Measurements from ENCODE around the gene CAPZA1.

The CAPZA1 gene

DNA sequence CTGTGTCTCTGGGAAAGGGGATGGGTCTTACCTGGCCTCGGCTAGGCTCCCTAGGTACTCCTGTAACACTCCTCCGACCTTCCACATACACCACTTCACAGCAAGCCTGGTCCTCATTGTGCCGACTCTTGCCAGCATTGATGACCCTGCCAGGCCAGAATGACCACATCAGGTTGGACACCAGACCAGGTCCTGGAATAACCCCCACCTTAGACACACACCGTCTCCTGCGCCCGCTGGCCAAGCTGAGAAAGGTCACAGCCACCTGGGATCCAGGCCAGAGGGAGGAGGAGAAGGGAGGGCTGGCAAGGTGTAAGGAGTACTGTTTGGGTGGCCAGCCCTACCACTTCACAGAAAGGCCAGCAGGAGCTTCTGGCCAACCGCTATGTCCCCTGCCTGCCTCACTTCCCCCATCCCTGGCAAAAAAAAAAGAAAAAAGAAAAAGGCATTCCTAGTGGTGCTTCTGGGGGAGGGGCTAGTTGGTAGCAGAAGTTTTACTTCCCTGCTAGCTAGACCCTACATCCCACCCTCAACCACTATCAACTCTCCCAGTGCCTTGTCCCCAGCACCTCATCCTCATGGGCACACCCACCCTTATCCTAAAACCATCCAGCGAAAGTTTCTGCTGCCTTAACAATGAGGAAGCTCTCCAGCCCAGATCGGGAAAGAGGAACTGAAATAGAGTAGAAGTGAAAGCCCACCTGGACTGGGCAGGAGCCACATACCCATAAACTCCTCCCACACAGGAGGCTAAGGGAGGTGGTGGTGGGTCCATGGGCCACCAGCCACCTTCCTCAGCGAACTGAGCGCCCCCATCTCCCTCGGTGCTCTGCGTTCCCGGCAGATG, 94.1 kb downstream of the CAPZA1 start:
- peak in 1 of 51 donors; percentile 15 for DNase-seq

DNA sequence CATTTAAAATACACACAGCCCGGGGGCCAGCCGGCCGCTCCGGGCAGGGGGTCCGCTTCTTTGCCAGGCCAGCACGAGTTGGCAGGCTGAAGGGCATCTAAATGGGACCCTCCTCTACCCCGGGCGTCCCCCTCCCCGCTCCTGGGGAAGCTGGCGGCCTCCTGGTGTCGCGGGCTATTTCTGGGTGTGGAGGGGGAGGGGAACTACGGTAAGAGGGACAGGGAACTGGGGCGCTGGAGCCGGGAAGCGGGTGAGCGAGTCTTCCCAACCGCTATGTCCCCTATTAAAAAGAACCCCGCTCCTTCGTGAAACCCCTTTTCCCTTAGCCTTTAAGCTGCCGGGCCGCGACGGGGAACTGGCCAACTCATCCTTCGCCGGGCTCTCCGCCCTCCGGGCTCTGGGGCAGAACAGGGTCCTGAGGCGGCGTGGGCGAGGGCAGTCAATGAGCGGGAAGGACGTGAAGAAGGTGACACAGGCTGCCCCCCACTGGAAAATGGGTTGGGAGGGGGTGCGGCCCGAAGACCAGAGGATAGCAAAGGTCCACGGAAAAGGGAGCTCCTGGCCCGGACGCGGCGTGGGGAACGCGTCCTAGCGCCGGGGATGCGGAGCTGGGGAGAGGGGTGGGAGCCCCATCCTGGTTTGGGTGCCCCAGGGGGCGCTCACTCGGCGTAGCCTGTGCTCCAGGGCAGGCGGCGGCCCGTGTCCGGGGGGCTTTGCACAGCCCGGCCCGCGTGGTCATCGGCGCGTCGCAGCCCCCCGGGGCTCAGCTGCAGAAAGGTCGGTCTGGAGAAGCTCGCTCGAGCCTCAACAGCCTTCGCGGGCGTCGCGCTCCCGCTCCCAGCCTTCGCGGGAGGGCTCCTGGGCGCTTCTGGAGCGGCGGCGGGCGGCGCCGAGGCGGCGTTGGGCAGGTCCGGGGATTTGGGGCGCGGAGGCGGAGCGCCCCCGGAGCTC, 95.0 kb downstream of the CAPZA1 start:
- DNase-seq, result no peak

DNA sequence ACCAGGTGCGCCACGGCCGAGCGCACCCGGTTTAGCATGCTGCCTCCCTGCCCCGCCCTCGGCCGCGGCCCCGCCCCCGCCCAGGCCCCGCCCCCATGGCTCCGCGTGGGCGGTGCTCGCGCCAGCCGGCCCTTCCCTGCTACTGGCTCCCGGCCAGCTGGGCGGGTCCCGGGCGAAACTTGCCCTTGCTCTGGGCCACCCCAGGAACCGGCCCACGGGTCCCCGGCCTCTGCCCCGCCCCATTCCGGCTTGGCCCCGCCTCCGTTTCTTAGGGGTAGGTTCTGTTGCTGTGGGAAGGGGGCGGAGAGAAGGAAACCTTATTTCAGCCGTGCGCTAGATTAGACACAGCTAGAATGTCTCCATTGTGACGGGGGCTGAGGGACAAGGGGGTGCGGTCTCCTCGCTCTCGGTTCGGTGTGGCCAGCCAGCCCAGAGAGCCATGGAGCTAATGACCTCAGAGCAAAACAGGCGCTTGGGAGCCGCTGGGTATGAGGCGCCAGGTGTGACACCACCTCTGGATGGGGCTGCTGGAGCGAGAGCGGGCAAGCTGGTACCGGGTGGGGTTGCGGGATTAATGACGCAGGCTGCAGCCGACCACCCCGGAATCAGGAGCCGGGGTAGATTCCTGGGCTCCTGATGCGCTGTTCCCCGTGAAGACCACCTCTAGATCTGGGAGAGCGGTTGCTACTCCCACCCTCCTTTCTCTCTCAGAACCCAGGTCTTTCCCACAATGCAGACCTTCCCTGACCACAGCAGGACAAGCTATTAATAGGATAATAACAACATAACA, 95.8 kb downstream of the CAPZA1 start, which contains the start of gene PPM1J:
TSS of gene PPM1J (minus strand) at position 69 of the 790 bp plus-strand sequence. CDS start at position 38, 31 bp downstream.
- DNase-seq, result peak in 49 of 51 donors; percentile 29 to 91 (median 72)

DNA sequence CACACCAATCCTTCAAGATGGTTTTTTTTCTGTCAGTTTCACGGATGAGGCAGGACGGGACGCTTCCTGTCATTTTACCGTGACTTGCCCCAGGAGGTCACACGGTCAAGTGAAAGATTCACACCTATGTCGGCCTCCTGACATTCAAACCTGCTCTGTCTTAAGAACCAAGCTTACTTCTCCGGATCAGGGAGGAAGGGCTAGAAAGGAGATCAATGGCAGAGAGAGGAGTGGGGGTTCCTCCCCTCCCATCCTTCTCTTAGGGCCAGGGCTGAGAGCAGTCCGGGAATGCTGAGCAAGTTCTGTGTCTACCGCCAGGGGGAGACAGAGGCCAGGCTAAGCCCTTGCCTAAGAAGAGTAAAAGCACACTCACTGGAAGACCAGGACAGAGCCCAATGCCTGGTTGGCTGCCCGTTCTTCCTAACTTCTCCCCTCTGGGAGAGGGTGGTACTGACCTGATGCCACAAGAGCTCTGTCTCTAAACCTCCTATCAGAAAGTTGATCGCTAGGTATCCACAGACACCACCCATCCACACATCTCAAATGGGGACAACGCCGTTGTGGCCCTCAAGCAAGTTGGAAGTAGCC, 96.6 kb downstream of the CAPZA1 start:
- DNase-seq, result peak in 47 of 51 donors; percentile 29 to 94 (median 77)

DNA sequence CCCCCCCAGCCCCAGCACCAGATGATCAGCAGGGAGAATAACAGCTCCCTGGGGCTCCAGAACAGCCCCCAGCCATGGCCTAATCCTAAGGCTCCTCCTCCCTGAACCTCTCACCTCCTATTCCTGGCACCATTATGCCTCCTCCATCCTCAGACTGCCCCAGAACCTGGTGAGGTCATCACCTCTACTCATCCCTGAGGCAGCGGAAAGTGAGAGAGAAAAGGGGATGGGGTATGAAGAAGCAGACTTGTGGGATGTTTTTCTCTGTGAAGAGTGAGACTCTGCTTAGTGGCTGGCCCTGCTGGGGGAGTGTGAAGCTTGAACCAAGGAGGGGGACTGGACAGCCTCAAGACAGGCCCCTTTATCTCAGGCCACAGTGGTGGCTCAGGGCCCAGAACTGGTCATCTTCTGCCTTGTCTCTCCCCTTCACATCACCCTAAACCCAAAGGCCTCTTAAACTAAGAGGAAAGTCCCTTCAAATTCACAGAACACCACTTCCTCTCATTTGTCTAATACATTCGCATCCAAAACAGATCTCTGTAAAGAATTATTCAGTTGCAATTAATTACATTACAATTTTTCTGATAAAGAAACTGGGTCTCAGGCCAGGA, 97.7 kb downstream of the CAPZA1 start:
- DNase-seq, result no peak

DNA sequence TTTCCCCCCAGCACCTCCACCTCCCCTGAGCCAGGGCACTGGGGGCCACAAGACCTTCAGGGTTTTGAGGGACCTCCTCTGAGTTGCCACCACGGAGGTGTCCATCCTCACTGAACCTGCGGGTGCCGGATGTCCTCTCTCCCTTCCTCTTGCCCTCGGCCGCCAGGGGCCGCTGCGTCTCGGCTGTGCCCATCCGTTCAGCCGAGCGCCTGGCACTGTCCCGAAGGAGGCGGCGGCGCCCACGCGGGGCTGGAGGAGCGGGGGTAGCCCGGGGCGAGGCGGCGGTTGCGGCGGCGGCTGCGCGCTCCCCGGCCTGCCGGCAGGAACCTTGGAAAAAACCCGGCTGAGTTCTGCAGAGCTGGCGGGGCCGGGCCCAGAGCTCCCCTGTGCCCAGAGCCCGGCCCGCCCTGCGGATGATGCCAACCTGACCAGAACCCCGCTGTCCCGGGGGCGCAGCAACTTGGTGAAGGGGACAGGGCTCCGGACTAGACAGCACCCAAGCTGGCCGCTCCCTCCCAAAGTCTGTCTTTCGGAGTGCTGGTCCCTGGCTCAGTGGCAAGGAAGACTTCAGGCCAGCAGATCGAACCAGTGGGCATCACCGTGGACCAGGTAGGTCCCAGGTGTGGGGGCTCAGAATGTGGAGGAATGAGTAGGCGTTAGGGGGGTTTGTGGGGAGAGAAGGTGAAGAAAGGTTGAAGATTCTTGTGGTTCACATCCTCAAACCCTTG, 99.2 kb downstream of the CAPZA1 start:
- DNase-seq, result peak in 48 of 51 donors; percentile 14 to 86 (median 62)

DNA sequence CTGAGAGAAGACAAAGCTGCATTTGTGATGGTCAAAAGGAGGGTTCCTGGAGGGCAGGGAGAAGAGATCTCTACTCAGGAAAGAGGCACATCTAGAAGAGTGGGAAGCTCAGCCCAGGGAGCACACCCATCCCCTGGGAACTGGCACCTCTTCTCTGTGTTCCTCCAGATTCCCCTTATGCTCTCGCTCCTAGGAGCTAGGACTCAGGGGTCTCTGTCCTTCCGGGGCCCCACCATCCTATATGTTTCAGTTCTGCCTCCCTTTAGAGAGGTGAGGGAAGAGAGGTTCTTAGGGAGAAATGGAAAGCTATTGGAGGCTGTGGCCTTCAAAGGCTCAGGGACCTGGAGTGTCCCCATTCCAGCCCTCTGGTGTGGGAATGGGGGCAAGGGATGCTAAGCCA, 100.1 kb downstream of the CAPZA1 start:
- no peak for DNase-seq

DNA sequence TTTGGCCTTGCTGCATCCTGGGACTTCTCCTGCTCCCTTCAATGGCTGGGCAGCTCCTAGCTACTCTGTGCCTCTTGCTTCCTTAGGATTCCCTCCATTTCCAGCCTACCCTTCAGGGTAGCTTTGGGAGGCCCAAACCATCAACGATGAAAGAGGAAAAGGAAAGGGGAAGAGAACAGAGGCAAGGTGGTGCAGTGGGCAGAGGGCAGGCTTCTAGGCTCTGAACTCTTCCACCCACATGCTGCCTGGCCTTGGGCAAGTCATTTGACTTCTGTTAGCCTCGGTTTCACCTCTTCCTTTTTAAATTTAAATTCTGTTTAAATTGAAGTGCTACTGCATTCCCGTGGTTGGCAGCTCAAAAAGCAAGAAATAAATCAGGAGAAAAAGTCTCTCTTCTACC, 101.2 kb downstream of the CAPZA1 start:
- no peak for DNase-seq

Data from hypothalamus (tissue), 51 donors.